GM19324 (cell line): ENCODE measurements around the gene TOR1B.
"Not testable (repeated sequence)": the region's sequence is repeated elsewhere in the genome, so short reads cannot be mapped to it uniquely, and the experiment has no call there.

Experiments used
- ATAC-seq: cut with Tn5 transposase; IDR thresholded peaks from one replicate; pipeline ENCODE4 v1.9.1; 2021; ENCODE audit warnings: mild to moderate bottlenecking, moderate library complexity; ENCODE audit not compliant: unreplicated experiment, low FRiP score

TOR1B gene

DNA sequence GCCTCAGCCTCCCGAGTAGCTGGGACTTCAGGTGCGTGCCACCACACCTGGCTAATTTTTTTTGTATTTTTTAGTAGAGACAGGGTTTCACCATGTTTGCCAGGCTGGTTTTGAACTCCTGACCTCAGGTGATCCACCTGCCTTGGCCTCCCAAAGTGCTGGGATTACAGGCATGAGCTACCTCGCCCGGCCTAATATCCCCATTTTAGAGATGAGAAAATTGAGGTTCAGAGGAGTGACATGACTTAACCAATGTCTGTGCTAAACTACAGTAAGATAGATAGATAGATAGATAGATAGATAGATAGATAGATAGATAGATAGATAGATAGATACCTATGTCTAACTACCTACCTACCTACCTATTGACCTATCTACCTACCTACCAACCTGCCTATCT lies 26.9 kb upstream of the TOR1B start:
- not testable (repeated sequence) for ATAC-seq

DNA sequence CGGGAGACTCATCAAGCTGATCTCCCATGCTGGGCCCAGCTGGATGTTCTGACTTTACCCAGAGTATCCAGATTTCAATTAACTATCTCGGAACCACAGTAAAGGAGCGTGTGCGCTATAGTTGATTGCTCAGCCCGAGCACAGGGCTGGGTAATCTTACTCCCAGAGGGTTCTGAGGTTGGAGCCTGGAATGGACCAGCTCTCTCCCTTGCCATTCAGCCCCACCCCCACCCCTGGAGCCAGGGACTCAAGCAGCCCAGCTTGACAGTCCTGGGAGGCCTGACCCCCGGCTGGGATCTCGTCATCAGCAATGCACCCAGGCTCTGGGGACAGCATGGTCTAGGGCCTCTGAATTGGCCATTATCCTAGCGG lies 26.4 kb upstream of the TOR1B start:
- no peak for ATAC-seq

DNA sequence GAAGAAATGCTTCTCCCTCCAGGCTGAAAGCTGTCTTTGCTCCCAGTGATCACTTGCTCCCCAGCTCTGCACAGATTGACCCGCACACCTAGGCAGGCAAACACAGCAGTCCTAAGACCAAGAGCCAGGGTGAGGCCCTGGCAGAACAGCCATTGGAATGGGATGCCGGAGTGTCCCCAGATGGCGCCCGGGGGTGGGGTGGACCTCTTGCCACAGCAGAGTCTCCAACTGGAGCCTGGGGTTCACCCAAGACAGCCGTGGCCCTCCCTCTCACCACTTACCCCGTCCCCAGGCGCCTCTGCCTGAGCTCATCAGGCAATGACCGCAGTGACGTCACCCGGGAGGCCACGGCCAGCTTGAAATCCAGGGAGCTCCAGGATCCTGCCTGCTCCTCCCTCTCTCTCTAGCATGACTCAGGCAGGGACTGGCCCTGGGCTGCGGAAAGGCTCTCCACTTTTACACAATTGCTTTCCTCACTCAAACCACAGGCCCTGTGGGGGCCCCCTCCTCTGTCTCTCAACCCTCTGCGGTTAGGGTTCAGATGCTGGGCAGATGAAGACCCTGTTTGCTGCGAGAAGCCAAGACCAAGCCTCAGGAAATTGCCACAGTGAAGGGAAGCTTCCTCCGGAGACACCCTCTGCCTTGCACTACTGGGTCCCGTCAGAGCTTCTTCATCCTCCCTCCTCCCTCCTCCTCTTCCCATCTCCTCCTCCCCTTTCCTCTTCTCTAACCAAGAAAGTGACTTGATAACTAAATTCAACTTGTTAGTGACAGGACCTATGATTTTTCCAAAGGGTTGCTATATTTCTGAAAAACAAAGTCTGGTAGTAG lies 25.8 kb upstream of the TOR1B start:
- ATAC-seq: no peak

DNA sequence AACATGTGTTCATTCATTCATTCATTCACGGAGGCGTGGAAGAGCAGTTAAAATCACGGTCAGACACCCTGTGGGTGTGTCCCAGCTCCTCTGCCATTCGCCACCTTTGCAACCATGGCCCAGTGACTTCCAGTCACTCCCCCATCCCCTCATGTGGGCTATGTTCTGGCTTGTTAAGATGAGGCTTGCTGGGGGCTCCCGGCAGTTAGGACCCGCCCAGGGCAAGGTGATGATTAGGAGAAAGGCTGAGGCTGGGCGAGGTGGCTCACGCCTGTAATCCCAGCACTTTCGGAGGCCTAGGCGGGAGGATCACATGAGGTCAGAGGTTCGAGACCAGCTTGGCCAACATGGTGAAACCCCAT lies 25.2 kb upstream of the TOR1B start:
- no peak for ATAC-seq

DNA sequence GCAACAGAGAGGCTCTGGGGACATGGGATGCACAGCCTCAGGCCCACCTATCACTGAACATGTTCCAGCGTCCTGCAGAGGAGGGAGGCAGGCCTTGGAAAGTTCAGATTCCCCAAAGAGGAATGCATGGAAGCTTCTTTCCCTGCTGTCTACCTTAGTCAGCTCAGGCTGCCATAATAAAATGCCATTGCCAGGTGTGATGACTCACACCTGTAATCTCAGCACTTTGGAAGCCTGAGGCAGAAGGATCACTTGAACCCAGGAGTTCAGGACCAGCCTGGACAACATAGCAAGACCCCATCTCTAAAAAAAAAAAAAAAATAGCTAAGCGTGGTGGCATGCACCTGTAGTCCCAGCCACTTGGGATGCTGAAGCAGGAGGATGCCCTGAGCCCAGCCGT lies 24.5 kb upstream of the TOR1B start:
- no peak for ATAC-seq

DNA sequence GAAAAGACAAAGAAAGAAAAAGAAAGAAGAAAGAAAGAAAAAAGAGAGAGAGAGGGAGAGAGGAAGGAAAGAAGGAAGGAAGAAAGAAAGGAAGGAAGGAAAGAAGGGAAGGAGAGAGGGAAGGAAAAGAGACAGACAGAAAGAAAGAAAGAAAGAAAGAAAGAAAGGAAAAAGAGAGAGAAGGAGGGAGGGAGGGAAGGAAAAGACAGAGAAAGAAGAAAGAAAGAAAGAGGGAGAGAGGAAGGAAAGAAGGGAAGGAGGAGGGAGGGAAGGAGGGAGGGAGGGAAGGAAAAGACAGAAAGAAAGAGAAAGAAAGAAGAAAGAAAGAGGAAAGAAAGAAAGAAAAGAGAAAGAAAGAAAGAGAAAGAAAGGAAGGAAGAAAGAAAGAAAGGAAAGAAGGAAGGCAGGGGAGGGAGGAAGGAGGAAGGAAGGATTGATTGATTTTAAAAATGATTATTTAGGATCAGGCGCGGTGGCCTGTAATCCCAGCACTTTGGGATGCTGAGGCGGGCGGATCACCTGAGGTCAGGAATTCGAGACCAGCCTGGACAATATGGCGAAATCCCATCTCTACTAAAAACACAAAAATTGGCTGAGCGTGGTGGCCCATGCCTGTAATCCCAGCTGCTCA lies 23.3 kb upstream of the TOR1B start:
- no peak for ATAC-seq

DNA sequence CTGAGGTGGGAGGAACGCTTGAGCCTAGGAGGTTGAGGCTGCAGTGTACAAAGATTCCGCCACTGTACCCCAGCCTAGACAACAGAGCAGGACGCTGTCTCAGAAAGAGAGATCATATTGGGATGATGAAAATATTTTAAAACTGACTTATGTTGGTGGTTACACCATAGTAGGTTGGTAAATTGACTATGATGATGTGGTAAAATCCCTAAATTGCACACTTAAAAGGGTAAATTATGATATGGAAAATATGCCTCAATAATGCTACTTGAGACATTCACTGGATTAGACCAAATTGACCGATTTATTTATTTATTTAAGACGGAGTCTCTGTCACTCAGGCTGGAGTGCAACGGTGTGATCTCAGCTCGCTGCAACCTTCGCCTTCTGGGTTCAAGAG lies 21.9 kb upstream of the TOR1B start:
- no peak for ATAC-seq

DNA sequence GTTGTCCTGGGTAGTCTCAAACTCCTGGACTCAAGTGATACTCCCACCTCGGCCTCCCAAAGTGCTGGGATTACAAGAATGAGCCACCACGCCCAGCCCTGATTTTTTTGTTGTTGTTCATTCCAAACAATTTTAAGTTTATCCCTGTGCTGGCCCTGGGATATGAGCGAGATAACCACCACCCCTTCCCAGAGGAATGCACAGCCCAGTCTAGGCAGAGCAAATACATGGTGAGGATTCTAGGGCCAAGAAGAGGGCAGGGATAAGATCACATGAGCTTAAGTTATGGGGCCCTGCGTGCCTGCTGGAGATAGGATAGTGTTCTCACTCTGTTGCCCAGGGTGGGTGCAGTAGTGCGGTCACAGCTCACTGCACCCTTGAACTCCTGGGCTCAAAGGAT lies 21.0 kb upstream of the TOR1B start:
- ATAC-seq: no peak

DNA sequence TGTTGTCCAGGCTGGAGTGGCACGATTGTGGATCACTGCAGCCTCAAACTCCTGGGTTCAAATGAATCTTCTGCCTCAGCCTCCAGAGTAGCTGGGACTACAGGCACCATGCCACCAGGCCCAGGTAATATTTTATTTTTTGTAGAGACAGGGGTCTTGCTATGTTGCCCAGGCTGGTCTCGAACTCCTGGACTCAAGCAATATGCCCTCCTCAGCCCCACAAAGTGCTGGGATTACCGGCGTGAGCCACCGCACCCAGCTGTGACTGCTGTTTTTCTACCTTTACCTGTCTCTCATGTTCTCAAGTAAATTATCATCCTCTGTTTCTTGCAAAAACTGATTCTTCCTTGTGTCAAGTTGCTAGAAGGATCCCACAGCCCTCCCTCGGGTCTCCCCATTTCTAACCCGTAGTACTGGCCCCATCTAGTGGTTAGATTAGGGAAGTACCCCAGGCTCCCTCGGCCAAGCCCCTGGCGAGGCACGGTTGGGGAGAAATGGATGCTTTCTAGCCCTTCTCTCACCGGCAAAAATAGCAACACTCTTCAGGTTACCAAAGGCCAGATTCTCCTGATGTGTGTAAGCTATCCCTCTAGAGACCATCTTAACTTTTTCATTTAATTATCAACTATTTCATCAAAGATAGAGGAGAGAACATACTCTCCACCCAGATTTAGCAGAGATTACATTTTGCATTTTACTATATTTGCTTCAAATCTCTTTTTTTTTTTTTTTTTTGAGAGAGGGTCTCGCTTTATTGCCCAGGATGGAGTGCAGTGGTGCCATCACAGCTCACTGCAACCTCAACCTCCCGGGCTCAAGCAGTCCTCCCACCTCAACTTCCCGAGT lies 19.2 kb upstream of the TOR1B start:
- no peak for ATAC-seq

DNA sequence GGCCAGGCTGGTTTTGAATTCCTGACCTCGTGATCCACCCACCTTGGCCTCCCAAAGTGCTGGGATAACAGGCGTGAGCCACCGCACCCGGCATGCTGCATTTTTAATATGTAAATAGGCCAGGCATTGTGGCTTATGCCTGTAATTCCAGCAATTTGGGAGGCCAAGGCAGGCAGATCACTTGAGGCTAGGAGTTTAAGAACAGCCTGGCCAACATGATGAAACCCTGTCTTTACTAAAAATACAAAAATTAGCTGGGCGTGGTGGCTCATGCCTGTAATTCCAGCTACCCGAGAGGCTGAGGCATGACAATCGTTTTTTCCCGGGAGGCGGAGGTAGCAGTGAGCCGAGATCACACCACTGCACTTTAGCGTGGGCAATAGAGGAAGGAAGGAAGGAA lies 18.0 kb upstream of the TOR1B start:
- not testable (repeated sequence) for ATAC-seq

DNA sequence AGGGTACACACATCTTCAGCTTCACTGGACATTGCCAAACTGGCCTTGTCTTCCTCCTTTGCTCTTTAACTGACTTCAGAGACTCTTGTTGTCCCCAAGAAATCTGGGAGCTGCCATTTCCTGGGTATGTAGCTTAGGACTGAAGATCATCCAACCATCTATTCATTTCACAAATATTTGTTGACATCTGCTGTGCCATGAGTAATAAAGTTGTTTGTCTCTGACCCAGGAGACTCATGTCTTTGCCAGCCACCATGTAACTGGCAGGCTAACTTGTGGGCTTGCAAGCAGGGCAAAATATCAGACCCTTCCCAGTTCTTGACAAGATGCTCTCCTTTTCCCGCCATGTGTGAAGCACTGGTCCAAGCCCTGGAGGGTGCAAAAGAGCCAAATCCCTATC lies 17.1 kb upstream of the TOR1B start:
- no peak for ATAC-seq

DNA sequence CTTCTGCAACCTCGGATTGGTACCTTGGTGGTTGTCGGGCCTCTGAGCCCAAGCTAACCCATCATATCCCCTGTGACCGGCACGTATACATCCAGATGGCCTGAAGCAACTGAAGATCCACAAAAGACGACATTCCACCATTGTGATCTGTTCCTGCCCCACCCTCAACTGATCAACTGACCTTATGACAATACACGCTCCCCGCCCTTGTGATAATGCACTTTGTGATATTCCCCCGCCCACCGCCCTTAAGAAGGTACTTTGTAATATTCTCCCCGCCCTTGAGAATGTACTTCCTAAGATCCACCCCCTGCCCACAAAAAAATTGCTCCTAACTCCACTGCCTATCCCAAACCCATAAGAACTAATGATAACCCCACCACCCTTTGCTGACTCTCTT lies 16.5 kb upstream of the TOR1B start:
- no peak for ATAC-seq

DNA sequence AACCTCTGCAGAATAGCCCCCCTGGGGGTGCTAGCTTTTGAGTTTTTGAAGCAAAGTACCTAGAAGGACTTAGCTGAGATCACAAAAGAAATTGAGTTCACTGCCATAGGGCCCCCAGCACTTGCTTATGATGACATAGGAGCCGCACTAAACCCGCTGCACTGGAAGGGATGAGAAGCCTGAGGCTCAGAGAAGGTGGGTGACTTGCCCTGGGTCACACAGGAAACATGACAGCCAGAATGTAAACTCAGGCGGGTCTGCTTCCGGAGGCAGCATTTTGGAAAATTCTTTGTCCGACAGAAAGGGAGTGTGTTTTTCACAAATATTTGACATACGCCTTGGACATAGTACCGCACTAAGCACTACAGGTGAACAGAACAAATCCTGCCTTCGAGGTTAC lies 8.4 kb upstream of the TOR1B start:
- ATAC-seq: no peak

DNA sequence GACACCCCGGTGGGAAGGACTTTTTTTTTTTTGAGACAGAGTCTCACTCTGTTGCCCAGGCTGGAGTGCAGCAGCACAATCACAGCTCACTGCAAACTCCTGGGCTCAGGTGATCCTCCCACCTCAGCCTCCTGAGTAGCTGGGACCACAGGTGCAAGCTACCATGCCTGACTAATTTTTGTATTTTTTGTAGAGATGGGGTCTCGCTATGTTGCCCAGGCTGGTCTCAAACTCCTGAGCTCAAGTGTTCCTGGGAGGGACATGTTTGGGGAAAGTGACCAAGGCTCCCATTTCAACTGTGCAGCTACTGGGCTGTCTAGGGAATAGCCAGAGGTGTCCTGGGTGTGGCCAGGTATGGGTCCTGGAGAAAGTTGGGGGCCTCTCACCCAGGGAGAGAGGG lies 7.0 kb upstream of the TOR1B start:
- ATAC-seq: not testable (repeated sequence)

DNA sequence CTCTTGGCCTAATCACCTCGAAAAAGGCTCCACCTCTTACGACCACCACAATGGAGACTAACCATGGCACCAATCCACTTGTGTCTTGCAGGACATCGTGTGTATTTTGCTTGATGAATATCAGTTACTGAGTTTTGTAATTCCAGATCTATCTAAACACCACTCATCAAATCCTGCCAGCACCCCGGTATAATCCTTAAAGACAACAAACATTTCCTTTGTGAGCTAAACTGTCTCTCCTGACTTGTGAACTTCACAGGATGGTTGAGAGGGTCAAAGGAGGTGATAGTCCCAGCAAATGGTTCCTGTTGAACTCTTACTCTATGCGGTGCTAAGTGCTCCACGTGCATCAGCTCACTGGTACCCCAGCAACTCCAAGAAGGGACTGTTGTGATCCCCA lies 4.0 kb upstream of the TOR1B start:
- ATAC-seq: no peak

DNA sequence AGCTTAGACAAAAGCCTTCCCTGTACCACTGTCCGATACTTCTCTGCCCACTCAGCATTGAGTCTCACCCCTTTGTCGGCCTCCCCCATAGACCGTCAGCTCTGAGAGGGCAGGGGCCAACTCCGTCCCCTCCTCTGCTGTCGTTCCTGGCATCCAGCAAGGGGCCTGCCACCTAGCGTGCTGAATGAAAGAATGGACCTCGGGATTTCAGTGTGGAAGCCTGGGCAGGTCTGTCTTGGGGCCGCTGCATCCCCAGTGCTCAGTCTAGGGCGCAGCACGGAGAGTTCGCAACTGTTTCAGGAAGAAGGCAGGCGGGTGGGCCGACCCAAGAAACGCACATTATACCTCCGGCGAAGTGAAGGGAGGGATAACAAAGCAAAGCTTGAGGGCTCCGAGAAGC lies 1.5 kb upstream of the TOR1B start:
- ATAC-seq: no peak

DNA sequence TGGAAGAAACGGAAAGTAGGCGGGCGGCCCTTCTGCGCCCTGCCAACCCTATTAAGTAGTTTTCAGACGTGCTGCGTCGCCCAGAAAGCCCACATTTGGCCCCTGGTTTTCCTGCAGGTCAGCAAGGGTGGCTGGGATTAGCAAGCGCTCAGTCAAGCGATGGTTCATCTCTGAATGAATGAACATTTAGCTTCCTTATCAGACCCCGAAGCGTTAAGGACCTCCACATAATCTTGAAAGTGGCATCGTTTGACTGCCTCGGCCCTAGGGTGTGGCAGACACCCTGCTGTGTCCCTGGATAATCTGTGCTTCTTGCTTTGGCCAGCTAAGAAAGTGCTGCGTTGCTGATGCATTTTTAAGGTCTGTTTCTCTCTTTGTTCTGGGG lies 684 bp downstream of the TOR1B start:
- no peak for ATAC-seq

DNA sequence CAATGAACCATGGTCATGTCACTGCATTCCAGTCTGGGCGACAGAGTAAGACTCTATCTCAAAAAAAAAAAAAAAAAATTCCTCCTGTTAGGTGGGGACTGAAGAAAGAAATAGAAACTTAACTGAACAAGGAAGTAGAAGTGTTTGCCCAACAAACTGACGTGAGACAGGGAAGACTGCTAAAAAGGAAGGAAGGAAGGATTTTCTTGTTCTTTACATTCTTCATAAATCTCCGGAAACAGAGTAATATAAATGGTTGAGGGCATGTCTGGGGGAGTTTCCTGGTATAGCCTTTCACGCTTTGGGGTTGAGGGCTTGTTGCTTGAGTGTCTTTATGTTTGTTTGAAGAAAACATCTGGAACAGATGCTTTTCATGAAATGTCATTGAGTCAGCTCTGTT lies 3.1 kb downstream of the TOR1B start:
- no peak for ATAC-seq

DNA sequence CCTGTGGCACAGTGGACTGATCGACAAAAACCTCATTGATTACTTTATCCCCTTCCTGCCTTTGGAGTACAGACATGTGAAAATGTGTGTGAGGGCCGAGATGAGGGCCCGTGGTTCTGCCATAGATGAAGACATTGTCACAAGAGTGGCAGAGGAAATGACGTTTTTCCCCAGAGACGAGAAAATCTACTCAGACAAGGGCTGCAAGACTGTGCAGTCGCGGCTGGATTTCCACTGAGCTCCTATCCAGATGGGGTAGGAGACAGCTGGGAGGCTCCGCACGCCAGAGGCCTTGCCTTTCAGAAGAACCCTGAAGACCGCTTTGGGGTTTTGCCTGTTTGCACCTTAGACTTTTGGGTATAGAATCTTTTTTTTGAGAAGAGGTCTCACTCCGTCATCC lies 6.4 kb downstream of the TOR1B start:
- no peak for ATAC-seq

DNA sequence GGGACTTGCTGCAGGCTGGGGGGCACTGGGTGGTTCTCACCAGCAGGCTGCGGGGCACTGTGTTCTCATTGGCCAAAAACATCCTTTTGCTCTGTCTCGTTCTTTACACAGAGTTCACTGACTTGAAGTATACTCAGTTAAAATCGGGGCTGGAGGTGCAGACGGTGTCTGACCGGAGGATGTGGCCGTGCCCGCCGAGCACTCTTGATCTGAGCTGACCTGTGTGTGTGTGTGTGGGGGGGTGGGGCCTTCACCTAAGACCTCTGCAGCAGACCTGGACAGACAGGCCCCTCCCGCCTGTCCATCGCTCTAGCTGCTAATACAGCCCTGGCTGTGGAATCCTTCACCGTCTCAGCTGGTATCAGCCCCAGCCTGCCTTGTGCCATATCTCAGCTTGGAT lies 7.1 kb downstream of the TOR1B start:
- no peak for ATAC-seq

DNA sequence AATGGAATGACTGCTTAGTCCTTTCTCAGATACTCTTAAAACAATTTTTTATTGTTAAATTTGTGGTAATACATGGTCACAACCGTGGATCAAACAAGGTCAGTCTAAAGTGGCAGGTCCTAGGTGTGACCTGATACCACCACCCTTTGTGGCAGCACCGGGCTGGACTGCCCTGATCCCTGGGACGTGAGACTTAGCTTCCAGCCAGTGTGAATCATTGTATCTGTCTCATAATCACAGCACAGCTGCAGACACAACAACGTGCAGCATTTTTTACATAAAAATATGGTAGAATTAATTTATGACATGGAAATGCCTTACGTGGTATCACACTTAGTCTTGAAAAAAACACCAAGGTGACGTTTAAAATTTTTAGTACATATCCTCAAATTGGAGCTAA lies 7.8 kb downstream of the TOR1B start:
- ATAC-seq: no peak

DNA sequence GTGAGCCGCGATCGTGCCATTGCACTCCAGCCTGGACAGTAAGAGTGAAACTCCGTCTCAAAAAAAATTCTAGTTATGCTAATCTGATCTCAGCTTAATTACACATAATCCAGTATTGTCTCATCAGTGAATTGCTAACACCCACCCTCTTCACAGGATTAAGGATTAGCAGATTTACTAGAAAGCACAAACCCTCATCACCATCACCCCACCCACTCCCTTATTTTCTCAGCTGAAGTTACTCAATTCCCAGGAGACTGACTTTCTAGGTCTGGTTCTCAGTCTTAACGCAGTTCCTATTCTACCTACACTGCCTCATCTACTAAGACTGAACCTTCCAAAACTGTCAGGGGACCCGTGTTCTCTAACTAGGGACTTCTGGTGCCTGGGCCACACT lies 9.0 kb downstream of the TOR1B start:
- no peak for ATAC-seq
